ENCODE results near the gene GANAB.
"Not testable (repeated sequence)": the region's sequence is repeated elsewhere in the genome, so short reads cannot be mapped to it uniquely, and the experiment has no call there.

GANAB gene

DNA sequence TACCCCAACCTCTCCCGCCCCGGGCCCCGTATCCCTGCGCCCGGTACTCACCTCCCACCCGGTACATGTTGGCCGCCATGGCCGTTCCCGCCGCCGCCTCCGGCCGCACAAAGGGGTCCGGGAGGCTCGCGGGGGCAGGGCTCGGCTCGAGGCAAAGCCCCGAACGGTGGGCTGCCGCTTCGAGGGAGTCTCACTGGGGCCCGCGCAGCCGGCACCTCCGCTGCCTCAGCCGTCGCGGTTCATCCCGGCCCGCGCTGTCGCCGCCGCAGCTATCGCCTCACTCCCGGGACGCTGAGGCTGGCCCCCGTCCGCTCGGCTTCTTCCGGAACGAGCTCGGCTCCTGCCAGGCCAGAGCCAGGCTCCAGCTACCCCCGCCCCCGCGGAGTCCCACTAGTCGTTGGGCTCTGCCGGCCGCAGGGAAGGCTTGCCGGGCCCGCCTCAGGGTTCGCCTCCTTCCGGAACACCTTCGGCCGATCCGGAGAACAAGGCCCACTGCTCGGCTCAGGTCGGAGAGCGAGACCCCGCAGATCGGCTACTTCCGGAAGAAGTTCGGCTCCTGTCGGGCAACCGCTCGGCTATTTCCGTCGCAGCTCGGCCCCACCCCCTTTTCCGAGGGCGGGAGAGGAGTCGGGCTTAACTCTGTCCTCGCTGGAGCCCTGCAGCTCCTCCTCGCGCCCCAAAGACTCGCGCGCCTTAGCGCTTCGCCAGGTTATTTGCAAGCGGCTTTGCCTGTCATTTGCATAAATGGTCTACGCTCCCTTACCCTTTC lies 44.9 kb downstream of the GANAB start, which contains the start of gene MTA2:
TSS of gene MTA2 (minus strand) at position 494 of the 769 bp plus-strand sequence. CDS start at position 79, 415 bp downstream.
- peak; percentile 99 to 100 for DNase-seq (ENCODE audit: low read depth in 2 of 2)

DNA sequence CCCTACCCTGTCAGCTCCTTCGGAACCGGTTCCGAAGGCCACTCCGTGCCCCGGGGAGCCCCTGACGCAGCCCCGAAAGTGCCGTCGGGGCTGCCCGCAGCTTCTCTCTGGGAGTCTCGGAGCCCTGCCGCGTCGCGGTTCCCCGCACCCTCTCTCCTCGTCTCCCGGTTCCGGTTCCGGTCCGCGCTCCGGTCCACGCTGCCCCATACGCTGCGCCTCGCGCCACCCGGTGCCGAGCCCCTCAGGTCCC lies 45.4 kb downstream of the GANAB start:
- no peak for DNase-seq (ENCODE audit: low read depth in 2 of 2)

DNA sequence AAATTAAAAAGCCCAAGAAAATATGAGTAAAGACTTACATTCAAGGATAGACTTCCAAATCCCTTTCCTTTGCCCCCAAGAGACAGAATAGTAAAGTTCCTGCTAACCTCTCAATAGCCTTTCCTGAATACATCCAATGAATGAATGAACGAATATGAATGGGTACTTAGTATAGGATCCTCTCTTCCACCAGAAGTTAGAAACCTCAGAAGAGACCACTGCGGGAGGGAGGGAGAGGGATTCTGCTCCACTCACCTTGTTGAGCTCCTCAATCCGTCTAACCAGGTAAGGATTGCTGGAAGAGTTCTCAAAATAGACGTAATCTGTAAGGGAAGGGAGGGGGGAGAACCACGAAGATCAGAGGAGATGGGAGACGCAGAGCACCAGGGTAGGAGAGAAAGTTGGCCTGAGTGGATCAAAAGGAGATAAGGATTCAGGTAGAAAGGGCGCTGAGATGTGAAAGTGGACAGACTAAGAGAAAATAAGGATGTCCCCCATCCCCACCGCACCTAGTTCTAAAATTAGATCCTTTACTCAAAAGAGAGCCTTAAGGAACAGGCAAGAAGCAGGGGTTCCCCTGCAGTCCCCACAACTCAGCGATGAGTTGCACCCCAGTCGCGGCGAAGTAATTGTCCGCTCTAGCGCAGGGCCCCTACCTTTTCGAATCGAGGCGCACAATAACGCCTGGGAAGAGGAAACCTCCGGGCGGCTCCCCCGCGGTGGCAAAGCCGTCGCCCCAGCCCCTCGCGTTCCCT lies 45.9 kb downstream of the GANAB start:
- no peak for DNase-seq (ENCODE audit: low read depth in 2 of 2)

DNA sequence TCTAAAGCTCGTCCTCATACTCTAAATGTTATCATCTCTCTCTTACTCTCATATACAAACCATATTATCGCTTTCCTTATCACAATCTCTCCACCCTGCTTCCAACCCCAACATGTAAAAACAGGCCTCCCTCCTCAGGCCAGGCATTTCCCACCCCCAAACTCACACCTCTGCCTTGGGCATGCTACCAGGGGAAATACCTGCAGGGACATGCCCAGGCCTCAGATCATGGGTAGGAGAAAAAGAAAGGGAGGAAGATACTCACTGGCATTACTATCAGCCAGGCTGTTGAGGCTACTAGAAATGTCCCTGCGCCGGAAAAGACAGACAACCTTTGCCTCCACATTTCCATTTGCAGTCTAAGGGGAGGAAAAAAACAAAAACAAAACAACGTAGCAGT lies 46.5 kb downstream of the GANAB start:
- no peak for DNase-seq (ENCODE audit: low read depth in 2 of 2)

DNA sequence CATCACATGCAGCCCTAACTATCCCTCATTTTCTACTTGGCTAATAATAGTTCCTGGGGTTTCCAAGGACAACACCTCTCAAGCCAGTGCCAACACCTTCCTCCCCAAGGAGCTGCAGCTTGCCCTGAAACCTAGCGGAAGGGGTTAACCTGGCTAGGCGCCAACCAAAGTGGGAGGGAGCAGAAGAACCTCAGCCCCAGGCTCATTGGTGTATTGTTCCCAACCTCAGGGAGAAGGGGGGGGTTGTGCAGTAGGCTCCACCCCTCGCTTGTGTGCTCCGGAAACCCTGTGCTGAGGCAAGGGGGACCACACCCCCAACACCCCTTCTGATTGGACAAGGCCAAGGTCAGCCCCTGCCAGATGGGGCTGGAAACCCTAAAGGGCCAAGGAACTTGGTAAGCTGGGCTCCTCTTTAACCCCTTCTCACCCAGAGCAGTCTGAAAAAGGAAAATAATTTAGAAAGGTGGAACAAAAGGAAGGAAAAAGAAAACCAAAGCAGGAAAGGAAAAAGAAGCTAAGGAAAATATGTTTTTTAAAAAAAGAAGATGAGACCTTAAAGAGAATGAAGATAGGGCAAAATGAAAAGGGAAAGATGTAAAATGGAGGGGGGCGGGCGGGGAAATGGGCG lies 47.2 kb downstream of the GANAB start:
- peak; percentile 96 to 97 for DNase-seq (ENCODE audit: low read depth in 2 of 2)

DNA sequence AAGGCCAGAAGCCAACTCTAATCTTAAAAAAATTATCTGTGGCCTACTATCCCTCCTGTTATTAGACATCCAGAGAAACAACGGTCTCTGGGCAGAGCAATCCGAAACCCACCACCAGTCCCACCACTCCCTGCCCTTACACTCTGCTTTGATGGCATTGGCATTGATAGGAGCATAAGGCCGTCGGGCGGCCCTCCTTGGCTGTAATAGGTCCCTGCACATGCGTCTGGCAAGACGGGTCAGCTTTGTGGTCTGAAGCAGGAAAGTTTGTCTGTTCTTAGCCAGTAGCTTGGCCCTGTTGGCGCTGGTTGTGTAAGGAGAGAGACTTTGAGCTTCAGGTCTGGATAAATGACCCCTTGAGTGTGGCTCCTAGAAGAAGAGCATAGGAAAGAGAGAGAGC lies 51.3 kb downstream of the GANAB start:
- DNase-seq (ENCODE audit: low read depth in 2 of 2) = no peak

DNA sequence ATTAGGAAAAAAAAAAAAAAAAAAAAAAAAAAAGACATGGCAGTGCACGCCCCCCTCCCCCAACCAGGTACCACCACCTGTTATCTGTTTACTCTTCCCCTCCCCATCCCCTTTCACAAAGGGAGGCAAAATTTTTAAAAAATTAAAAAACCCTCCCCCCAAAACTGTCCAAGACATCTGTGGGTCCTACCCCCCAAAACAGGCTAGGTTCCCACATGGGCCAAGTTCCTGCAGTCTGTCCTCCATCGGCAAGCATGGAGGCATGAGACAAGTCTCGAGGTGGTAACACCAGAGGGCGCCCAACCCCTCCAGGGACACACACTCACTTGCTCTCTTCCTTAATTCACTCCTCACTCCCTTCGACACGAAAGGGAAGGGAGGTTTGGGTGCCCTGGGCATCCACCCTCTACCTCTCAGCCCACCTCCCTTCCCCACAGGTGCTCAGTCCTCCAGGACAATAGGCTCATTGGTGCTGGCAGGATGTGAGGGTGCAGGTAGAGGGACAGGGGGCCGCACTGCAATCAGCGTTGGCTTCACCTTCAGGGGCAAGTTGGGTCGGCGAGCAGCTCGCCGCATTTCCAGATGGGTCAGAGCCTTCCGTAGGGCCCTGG lies 52.9 kb downstream of the GANAB start:
- DNase-seq (ENCODE audit: low read depth in 2 of 2) = peak; percentile 62 to 74

DNA sequence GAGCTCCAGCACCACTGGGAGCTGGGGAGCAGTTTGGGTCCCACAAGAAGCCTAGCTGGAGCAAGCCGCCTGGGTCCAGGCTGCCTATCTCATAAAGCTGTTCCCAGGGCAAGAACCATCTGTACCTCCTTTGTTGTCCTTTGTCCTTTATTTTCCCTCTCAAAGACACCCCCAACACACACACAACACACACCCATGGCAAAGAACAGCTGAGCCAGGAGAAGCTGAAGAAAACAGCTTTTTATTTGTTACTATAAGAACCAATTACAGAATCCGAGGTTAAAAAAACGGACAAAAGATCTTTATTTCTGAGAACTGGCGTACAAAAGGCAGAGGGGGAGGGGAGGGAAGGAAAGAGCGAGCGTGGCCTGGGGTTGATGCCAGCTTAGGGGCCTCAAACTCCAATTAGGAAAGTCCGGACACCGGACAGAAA lies 53.4 kb downstream of the GANAB start:
- DNase-seq (ENCODE audit: low read depth in 2 of 2) = no peak

DNA sequence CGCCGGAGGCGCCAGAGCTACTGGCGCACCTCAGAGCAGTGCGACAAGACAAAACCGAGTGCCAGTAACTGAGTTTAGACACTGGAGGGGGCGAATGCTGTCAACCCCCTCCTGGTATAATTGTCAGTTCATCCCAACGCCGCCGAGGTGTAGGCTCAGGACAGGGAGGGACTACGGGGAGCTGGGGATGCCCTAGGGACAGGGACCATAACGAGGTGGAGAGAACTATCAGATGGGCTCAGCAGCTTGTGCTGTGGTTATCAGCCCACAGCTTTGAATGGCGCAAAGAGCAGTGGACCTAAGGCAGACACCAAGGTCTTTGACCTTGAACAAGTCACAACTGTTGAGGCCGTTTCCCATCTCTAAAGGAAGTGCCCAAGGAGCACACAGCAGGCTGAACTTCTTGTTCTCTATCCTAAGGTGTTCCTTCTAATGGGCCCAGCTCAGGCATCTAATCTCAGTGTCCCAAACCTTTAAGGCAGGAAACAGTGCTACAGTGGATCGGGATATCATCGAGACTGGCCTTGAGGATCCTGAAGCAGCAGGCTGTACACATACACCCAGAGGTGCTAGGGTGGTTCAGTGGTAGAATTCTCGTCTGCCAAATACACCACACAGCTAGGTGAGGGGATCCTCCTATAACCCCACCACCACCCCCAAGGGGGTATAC lies 54.1 kb downstream of the GANAB start:
- no peak for DNase-seq (ENCODE audit: low read depth in 2 of 2)

DNA sequence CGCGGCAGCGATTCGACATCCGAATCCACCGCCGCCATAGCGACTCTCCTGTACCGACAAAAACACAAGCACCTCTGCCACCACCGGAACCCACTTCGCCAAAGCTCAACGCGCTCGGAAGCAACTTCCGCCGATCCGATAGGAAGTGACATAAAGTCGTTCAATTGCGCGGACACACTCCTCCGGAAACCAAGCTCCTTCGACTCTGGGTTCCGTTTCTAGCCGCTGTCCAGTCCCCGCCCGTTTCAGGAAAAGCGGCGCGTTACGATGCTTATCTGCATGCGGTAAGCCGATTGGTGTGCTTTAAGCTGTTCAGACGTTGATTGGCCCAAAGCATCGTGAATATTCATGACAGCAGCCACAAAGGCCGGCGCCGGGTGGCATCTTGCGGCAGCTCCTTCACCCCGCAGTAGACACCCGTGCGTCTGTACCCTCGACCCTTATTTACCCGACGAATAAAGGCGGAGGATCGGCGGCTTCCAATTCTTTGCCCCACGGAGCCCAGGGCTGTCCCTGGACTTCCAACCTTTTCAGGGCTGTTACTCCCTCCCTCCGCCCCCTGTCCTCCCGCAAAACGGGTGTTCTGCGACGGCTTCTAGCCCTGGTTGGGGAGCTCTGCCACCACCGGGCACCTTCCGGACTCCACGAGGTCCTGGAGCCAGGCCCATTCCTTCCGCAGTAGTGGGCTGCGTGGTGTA lies 54.8 kb downstream of the GANAB start, which contains the start of gene TUT1:
TSS of gene TUT1 (minus strand) at position 76 of the 698 bp plus-strand sequence. CDS start at position 38, 38 bp downstream.
- DNase-seq (ENCODE audit: low read depth in 2 of 2) = peak; percentile 94 to 95

DNA sequence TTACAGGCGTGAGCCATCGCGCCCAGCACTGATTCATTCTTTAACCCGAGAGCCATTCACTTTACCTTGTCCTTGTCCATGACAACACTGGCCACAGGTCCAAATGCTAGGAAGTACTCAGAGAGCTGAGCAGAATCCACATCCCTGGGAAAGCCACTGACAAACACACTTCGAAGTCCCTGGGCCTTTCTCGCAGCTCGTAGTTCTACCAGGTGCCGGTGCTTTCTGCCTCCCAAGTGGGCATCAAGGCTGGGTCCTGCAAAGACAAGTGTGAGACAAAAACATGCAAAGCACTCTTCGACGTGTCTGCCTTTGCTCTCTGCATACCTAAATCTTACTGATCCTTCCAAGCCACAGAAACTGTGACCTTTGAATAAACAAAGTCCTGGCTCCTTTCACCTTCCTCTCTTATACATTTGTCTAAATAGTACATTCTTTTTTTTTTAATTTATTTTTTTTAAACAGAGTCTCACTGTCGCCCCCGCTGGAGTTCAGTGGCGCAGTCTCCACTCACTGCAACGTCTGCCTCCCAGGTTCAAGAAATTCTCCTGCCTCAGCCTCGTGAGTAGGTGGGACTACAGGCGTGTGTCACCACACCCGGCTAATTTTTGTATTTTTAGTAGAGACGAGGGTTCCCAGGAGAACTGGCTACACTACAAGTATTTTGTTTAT lies 57.3 kb downstream of the GANAB start:
- DNase-seq (ENCODE audit: low read depth in 2 of 2) = no peak

DNA sequence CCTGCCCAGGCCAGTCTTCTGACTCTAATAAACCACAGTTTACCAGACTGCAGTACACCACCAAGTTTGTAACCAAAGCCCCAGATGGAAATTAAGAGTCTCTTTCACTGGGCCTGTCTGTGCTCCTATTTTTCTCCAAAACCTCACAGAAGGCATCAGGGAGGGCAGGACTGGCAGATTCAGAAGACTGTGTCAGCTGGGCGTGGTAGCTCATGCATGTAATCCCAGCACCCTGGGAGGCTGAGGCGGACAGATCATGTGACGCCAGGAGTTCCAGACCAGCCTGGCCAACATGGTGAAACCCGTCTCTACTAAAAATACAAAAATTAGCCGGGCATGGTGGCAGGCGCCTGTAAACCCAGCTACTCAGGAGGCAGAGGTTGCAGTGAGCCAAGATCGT lies 61.1 kb downstream of the GANAB start:
- not testable (repeated sequence) for DNase-seq (ENCODE audit: low read depth in 2 of 2)

DNA sequence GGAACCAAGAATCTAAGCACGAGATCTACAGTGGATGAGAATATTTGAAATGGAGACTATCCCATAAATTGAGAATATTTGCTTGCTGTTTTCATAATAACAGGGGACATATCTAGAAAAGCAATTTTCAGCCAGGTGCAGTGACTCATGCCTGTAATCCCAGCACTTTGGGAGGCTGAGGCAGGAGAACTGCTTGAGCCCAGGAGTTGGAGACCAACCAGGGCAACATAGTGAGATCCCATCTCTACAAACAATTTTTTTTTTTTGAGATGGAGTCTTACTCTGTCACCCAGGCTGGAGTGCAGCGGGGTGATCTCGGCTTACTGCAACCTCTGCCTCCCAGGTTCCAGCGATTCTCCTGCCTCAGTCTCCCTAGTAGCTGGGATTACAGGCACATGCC lies 64.7 kb downstream of the GANAB start:
- DNase-seq (ENCODE audit: low read depth in 2 of 2) = not testable (repeated sequence)

DNA sequence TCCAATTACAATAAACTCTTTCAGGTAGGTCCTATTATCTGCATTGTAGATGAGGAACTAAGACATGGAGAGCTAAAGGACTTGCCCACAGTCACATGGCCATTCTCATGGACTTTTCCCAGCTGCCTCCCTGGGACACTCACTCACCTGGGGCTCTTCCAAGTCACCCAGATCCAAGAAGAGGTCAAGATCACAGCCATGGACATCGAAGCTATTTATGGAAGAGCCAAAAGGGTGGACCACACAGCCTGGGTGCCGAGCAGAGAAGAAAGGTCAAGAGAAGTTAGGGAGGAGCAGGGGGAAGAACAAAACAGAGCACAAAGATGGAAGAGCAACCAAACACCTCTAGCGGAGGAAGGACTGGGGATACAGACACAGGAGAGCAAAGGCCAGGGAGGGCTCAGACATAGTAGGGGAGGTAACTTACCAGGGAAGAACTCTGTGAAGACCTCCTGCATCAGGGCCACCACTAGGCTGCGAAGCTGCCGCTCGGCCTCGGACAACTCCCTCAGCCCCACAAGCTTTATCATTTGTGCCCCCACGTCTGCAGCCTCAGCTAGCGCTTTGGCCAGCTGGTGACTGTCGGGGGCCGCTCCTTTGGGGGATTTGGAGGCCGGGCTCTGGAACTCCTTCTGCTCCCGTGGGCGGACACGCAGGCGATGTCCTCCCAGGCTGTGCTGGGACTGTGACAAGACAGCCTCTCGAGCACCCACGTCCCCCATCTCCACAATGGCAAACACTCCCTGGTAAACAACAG lies 65.3 kb downstream of the GANAB start:
- DNase-seq (ENCODE audit: low read depth in 2 of 2) = no peak

DNA sequence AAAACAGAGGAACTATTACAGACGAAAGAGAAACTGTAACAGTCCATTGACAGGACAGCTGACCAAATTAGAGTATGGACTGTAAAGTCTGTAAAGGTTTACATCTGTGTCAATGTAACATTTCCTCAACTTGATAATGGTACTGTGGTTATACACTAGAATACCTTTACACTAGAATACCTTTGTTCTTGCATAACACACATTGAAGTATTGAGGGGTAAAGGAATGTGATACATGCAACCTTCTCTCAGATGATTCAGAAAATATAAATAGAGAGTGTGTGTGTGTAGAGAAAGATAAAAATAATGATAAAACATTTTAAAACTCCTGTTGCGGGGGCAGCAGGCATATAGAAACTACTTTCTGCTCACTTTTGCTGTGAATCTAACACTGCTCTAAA lies 67.2 kb downstream of the GANAB start:
- DNase-seq (ENCODE audit: low read depth in 2 of 2) = no peak

DNA sequence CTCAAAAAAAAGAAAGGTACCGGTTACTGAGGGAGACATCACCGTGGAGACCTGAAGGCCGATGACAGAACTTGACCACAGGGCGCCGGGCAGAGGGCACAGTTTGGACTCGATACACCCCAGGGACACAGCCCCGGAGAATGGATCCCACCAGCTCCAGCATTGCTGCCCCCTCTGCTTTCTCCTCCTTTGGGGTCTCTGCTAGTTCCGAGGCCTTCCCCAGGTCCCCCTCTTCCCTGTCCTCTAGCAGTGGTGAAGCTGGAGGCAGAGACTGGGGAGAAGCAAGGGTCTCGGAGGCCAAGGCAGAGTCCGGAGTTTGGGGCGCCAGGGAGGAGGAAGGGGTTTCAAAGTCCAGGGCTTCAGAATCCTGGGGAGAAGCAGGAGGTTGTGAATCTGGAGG lies 67.9 kb downstream of the GANAB start:
- DNase-seq (ENCODE audit: low read depth in 2 of 2) = no peak

DNA sequence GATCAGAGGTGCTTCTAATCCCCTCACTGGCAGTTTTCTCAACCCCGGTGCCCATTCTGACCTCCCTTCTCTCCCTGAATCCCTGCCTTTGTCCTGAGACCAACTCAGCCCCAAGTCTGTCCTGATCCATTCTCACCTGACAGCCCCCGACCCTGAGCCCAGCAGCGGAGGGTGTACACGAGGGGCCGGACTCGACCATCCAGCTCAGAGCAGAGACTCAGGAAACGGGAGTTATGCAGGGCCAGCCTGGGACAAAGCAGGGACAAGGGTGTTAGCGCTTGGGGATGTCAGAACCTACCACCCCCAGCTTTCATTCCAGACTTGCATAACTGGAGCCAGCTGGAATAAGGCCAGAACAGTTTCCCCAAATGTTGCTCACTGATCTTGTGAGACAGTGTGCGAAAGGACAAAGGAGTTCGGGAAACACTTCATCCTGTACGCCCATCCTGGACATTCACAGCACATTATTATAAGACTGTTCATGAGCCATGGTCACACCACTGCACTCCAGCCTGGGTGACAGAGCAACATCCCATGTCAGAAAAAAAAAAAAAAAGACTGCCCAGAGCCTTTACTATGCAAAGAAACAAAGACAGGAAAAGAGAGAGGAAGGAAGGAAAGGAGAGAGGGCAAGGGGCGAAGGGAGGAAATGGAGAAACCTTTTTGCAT lies 69.2 kb downstream of the GANAB start:
- DNase-seq (ENCODE audit: low read depth in 2 of 2) = no peak

DNA sequence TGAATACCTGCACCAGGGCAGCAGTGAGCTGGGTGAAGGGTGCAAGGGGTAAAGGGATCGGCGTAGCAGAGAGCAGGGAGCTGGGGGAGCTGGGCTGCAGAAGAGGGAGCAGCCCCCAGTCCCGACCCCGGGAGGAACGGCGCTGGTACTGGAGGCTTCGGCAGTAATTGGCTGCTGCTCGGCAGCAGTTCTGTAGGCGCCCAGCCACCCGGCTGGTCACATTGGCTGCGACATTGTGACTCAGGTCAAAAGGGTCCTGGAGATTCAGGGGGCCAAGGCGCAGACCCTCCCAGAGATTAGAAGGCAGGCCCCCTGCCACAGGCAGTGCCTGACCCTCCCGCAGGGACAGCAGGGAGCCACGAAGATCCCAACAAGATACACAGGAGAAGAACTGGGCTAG lies 70.6 kb downstream of the GANAB start:
- no peak for DNase-seq (ENCODE audit: low read depth in 2 of 2)

DNA sequence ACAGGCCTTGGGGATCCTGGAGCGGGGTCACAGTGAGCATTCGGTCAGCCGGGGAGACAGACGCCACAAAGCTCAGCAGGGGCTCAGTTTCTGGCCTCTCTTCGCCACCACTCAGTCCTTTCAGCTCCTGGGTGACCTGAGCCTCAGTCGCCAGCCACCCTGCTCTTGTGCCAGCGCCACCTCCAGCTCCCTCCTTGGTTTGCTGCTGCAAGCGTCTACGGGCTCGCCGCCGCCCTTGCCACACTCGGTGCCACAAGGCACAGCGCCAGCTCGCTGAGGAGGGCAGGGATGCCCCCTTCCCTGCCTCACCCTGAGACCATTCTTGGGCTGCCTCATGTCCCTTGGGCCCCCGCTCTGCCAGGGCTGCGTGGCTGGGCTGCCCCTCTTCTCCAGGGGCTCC lies 71.3 kb downstream of the GANAB start:
- DNase-seq (ENCODE audit: low read depth in 2 of 2) = no peak

Data from stimulated activated CD4-positive, alpha-beta T cell treated with anti-CD3 and anti-CD28 coated beads, Interleukin-15, amount 100 ng/mL, for 48 hours (primary cell).